Lower lobe of right lung (tissue), 2 donors: ENCODE measurements around the gene RPS18. TPM values are rescaled to one million over a fixed set of nuclear protein-coding genes. Genes with fewer than 3 reads are reported as not detected.
A peak's percentile ranks its signal among the peaks of the same experiment; 100 is the strongest.

Experiments
- ATAC-seq, 2 donors: fragments of 200-7000 bp; cut with Tn5 transposase; one replicate each; pipeline ENCODE4 v1.9.1; 2020 to 2022; ENCODE audit warnings: mild to moderate bottlenecking in 2 of 2, moderate library complexity in 2 of 2
- DNase-seq: peaks from one replicate; pipeline ENCODE4 v3.0.0-alpha.2; 2020
- H3K27ac ChIP-seq: fragments of 200-600 bp; one replicate; pipeline ENCODE4 v1.8.0; 2022
- H3K27me3 ChIP-seq: fragments of 200-600 bp; one replicate; pipeline ENCODE4 v1.8.0; 2022; ENCODE audit warnings: low read depth
- H3K36me3 ChIP-seq: fragments of 200-600 bp; one replicate; pipeline ENCODE4 v1.8.0; 2022; ENCODE audit warnings: mild to moderate bottlenecking
- H3K4me1 ChIP-seq: fragments of 200-600 bp; one replicate; pipeline ENCODE4 v1.8.0; 2022
- H3K4me3 ChIP-seq: fragments of 200-600 bp; one replicate; pipeline ENCODE4 v1.8.0; 2022; ENCODE audit warnings: mild to moderate bottlenecking
- H3K9me3 ChIP-seq: fragments of 200-600 bp; one replicate; pipeline ENCODE4 v1.8.0; 2022
- CTCF ChIP-seq: fragments of 200-600 bp; IDR thresholded peaks from one replicate; pipeline ENCODE4 v1.8.0; 2022; ENCODE audit warnings: antibody characterized with exemption, mild to moderate bottlenecking
- intact Hi-C: fragments of 100-400 bp; cut with DNase I; formaldehyde crosslinking; loops from one replicate; pipeline ENCODE4 v1.11.0; 2022
- total RNA-seq: library from RNA; stranded (reverse); fragmentation: NEBNext Ultra II Directional; extraction: Animal tissue kit (Norgen Biotek cat#: 25700); gene quantifications from one replicate; pipeline ENCODE4 v1.2.1, GENCODE V29; 2021
- donor health status: DM: no; HTN: yes; CAD: no; lungs with severe emphysema.

Gene RPS18
- total RNA-seq, 1 donor from 2014 or later: 1,662 TPM

DNA sequence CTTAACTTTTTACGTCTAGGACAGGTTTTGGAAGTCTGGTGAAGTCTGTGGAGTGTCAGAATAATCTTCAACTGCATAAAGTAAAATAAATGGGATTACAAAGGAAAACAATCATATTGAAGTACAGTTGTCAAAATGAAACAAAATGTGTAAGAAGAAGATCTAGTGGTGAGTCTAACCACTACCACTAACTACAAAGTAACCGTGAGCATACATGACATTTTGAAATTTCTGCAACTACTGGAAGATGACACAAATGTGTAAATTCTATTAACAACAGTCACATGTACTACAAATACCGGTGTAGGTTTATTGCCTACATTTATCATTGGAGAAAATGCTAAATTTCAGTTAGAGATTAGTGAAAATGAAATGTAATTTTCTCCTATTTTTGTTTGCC lies 29.9 kb upstream of the RPS18 start:
- H3K9me3 ChIP-seq: no peaks in the 10 kb centered on the region
- no peak overlapping the region for H3K27ac ChIP-seq
- no peak overlapping the region for H3K4me3 ChIP-seq
- TF ChIP-seq CTCF: no peak
- no peaks in the 10 kb centered on the region for H3K27me3 ChIP-seq
- no peak for ATAC-seq
- intact Hi-C loops: no loop called here
- no peak for DNase-seq
- H3K4me1 ChIP-seq: no peaks in the 10 kb centered on the region
- H3K36me3 ChIP-seq: no peaks in the 10 kb centered on the region

DNA sequence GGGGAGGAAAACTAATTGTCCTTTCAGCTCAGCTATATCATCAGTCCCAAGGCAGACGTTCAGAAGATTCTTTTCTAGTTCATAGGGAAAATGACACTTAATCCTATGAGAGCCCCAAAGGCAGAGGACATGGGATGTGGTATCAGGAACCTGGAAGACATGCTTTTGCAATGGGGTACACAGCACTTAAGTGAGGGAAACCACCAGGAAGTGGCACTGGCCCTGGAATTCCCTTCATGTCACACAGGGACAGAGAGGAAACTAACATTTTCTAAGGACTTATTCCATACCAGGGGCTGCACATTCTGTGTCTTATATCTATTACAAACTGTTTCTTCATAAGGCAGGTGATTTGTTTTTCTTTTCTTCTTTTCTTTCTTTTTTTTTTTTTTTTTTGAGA lies 28.4 kb upstream of the RPS18 start:
- intact Hi-C loops: no loop called here
- DNase-seq: no peak
- H3K27ac ChIP-seq: no peak overlapping the region
- no peaks in the 10 kb centered on the region for H3K9me3 ChIP-seq
- H3K4me3 ChIP-seq: no peak overlapping the region
- no peaks in the 10 kb centered on the region for H3K27me3 ChIP-seq
- H3K4me1 ChIP-seq: peaks cover 9% of the 10 kb centered on the region
- no peaks in the 10 kb centered on the region for H3K36me3 ChIP-seq
- no peak for TF ChIP-seq CTCF
- ATAC-seq: no peak

- Histone ChIP-seq H3K27ac (peak overlapping the region; percentile 92), H3K9me3 (no peaks in the 10 kb centered on the region), H3K36me3 (peaks cover 23% of the 10 kb centered on the region), H3K27me3 (no peaks in the 10 kb centered on the region), H3K4me3 (peak overlapping the region; percentile 69), H3K4me1 (peaks cover 28% of the 10 kb centered on the region)
- DNase-seq (peak; percentile 91), ATAC-seq (peak; percentile 88 to 93)
- TF ChIP-seq CTCF: peak; percentile 97
- intact Hi-C loops: no loop called here
Measured at GRCh38 chr6:33247977-33248642, 23.8 kb upstream of the RPS18 start.

GRCh38 chr6:33248643-33248931 lies 23.3 kb upstream of the RPS18 start:
- peak; percentile 13 for TF ChIP-seq CTCF
- Histone ChIP-seq H3K36me3 (peaks cover 23% of the 10 kb centered on the region), H3K9me3 (no peaks in the 10 kb centered on the region), H3K27ac (peak overlapping the region; percentile 92), H3K4me1 (peaks cover 28% of the 10 kb centered on the region), H3K27me3 (no peaks in the 10 kb centered on the region), H3K4me3 (peak overlapping the region; percentile 69)
- DNase-seq (no peak), ATAC-seq (peak; percentile 3 to 25)
- intact Hi-C loops: no loop called here

DNA sequence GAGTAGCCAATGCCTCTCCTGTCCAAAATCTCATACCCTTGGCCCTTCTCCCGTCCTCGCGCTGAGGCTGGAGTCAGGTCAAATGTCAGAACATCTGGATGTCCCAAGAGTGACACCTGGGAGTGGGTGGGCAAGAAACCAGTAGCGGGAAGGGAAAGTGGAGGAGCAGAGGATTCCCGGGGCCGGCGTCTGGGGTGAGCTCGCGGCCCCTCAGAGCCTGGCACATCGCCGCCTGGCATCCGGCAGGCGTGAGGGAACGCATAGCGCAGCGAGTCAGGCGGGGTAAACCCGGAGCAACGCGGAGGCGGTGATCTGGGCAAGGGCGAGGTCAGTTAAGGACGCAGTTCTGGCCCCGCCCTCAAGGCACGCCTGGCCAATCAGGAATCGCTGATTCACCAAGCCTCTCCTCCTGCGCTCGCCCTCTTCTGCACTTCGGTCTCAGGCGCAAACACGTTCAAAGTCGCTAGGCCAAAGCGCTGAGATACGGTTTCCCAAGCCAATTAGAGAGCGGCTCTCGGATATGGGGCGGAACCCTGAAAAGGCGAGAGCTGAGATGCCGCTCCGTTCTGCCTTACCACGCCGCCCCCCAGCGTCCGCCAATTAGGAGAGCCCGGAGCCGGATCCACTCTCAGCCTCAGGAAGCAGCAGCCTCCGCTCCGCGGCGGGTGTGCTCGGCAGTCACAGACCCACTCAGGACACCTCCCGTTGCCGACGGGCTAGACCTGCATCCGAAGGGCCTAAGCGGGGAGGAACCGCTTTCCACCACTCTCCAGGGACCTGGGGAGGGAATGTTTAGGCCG lies 22.7 kb upstream of the RPS18 start:
- intact Hi-C loops: no loop called here

More for the DNA sequence above, 22.7 kb upstream of the RPS18 start:
- peaks cover 23% of the 10 kb centered on the region for H3K36me3 ChIP-seq
- DNase-seq (peak; percentile 99), ATAC-seq (peak; percentile 98)
- TF ChIP-seq CTCF: peak; percentile 28
- H3K4me1 ChIP-seq: peaks cover 28% of the 10 kb centered on the region
- peak overlapping the region; percentile 69 for H3K4me3 ChIP-seq
- no peaks in the 10 kb centered on the region for H3K27me3 ChIP-seq
- peak overlapping the region; percentile 92 for H3K27ac ChIP-seq
- H3K9me3 ChIP-seq: no peaks in the 10 kb centered on the region
